ENCODE results near the gene HS1BP3.
A peak's percentile ranks its signal among the peaks of the same experiment; 100 is the strongest.

The HS1BP3 gene

DNA sequence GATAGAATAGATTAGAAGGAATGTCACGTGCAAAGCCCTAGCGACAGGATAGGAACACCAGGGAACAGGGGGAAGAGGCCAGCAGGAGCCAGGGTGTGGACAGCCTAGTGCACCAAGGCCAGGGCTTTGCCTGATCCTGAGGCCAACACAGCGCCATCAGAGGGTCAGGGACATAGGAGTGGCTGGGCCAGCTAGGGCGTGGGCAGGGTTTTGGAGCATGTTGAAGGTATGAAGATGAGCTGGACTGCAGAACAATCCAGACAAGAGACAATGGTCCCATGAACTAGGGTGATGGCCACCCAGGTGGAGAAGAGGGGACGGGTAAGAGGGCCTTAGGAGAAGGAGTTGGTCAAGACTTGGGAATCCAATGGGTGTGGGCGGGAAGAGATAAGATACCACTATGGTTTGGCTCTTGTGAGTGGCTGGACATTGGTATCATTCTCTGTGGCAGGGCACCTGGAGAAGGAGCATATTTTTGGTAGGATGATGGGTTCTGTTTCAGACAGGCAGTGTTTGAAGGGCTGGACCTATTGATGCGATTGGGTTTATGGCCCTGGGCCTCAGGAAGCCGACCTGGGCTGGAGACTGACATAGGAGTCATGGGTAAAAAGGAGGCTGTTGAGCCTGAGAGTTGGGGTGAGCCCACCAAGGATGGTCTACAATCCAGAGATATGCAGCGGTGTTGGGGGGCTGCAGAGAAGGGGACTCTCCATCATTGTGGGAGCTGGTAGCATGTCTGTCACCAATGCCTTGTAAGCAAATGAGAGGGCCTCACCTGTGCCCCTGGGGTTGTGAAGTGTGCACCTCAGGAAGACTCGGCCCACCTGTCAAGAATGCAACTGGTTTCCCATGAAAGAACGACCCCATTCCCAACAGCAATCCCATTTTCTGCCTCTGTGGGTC, 2.0 kb upstream of the HS1BP3 start:
- no peaks in the 10 kb centered on the region for H3K36me3 ChIP-seq (ENCODE audit: control insufficient read depth in 4 of 4, insufficient read depth in 4 of 4, low read length in 3 of 4)
- no peaks in the 10 kb centered on the region for H3K9me3 ChIP-seq (ENCODE audit: control extremely low read depth in 1 of 5, control insufficient read depth in 4 of 5, insufficient read depth in 2 of 5, low read depth in 1 of 5, low read length in 4 of 5)
- H3K4me1 ChIP-seq (ENCODE audit: control extremely low read depth in 1 of 4, control insufficient read depth in 4 of 4, insufficient read depth in 4 of 4, low read length in 3 of 4): peaks cover 2 to 29% (median 19%) of the 10 kb centered on the region in 4 experiments
- CTCF ChIA-PET: interaction anchor here (0.8 to 4.4 kb wide), 6 partner anchors 9 to 211 kb away, joined by 3 to 48 read pairs (median 3); partner anchors contain the start of gene RHOB
- H3K4me3 ChIP-seq (ENCODE audit: control insufficient read depth in 1 of 7, extremely low read depth in 1 of 7, insufficient read depth in 4 of 7, low read depth in 2 of 7, low read length in 6 of 7): no peak overlapping the region
- no peaks in the 10 kb centered on the region for H3K27me3 ChIP-seq (replicated peaks in 2 of 5; ENCODE audit: control insufficient read depth in 4 of 5, insufficient read depth in 5 of 5, low read length in 4 of 5)
- 99% methylated on average over 10 of the region's 11 CpGs for WGBS (ENCODE audit: insufficient coverage)
- DNase-seq: no peak
- POLR2A ChIA-PET: no interaction called here
- no peak overlapping the region for H3K27ac ChIP-seq (ENCODE audit: insufficient read depth in 1 of 2, low read depth in 1 of 2, low read length in 2 of 2, poor library complexity in 1 of 2, severe bottlenecking in 2 of 2)

- CTCF ChIA-PET: interaction anchor here (0.8 to 4.4 kb wide), 7 partner anchors 10 to 210 kb away, joined by 3 to 48 read pairs (median 4); partner anchors contain the start of gene RHOB
- Histone ChIP-seq H3K4me3 (ENCODE audit: control insufficient read depth in 1 of 7, extremely low read depth in 1 of 7, insufficient read depth in 4 of 7, low read depth in 2 of 7, low read length in 6 of 7) (no peak overlapping the region), H3K4me1 (ENCODE audit: control extremely low read depth in 1 of 4, control insufficient read depth in 4 of 4, insufficient read depth in 4 of 4, low read length in 3 of 4) (peaks cover 2 to 29% (median 19%) of the 10 kb centered on the region in 4 experiments), H3K9me3 (ENCODE audit: control extremely low read depth in 1 of 5, control insufficient read depth in 4 of 5, insufficient read depth in 2 of 5, low read depth in 1 of 5, low read length in 4 of 5) (no peaks in the 10 kb centered on the region), H3K27me3 (replicated peaks in 2 of 5; ENCODE audit: control insufficient read depth in 4 of 5, insufficient read depth in 5 of 5, low read length in 4 of 5) (no peaks in the 10 kb centered on the region), H3K27ac (ENCODE audit: insufficient read depth in 1 of 2, low read depth in 1 of 2, low read length in 2 of 2, poor library complexity in 1 of 2, severe bottlenecking in 2 of 2) (no peak overlapping the region), H3K36me3 (ENCODE audit: control insufficient read depth in 4 of 4, insufficient read depth in 4 of 4, low read length in 3 of 4) (no peaks in the 10 kb centered on the region)
- WGBS (ENCODE audit: insufficient coverage): 100% methylated on average over 5 of the region's 7 CpGs
- DNase-seq: no peak
- POLR2A ChIA-PET: no interaction called here
Observed at GRCh38 chr2:20652141-20652540, 1.2 kb upstream of the HS1BP3 start.

DNA sequence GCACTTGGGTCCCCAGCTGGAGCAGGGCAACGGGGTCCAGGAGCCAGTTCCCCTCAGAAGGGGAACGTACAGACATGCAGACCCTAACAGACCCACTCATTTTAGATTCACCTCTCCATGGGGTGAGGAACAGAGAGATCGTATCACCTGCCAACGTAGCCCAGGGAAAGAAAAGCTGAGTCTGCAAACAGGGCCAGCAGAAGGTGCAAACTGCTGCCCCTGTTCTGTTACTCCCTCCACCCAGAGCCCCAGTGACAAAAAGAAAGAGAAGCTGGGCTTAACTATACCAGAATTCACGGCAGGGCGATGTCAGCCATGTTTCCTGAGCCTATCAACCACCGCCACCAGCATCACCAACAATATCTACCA, 817 bp upstream of the HS1BP3 start:
- CTCF ChIA-PET: interaction anchor here (0.6 to 4.4 kb wide), 15 partner anchors 10 to 333 kb away, joined by 3 to 48 read pairs (median 4); partner anchors contain the start of genes GDF7 and RHOB
- Histone ChIP-seq H3K27ac (ENCODE audit: insufficient read depth in 1 of 2, low read depth in 1 of 2, low read length in 2 of 2, poor library complexity in 1 of 2, severe bottlenecking in 2 of 2) (peak overlapping the region in 1 of 2 experiments; percentile 88), H3K9me3 (ENCODE audit: control extremely low read depth in 1 of 5, control insufficient read depth in 4 of 5, insufficient read depth in 2 of 5, low read depth in 1 of 5, low read length in 4 of 5) (no peaks in the 10 kb centered on the region), H3K27me3 (replicated peaks in 2 of 5; ENCODE audit: control insufficient read depth in 4 of 5, insufficient read depth in 5 of 5, low read length in 4 of 5) (no peaks in the 10 kb centered on the region), H3K36me3 (ENCODE audit: control insufficient read depth in 4 of 4, insufficient read depth in 4 of 4, low read length in 3 of 4) (peaks cover 0 to 1% (median 0%) of the 10 kb centered on the region in 4 experiments), H3K4me3 (ENCODE audit: control insufficient read depth in 1 of 7, extremely low read depth in 1 of 7, insufficient read depth in 4 of 7, low read depth in 2 of 7, low read length in 6 of 7) (peak overlapping the region; percentile 74 to 89 (median 81)), H3K4me1 (ENCODE audit: control extremely low read depth in 1 of 4, control insufficient read depth in 4 of 4, insufficient read depth in 4 of 4, low read length in 3 of 4) (peaks cover 2 to 29% (median 19%) of the 10 kb centered on the region in 4 experiments)
- POLR2A ChIA-PET: interaction anchor here (0.7 to 0.8 kb wide), 2 partner anchors 325 to 600 kb away, joined by 4 read pairs; no protein-coding TSS in a partner anchor
- DNase-seq: no peak
- no CpG with 5 or more reads among the region's 7 CpGs for WGBS (ENCODE audit: insufficient coverage)

DNA sequence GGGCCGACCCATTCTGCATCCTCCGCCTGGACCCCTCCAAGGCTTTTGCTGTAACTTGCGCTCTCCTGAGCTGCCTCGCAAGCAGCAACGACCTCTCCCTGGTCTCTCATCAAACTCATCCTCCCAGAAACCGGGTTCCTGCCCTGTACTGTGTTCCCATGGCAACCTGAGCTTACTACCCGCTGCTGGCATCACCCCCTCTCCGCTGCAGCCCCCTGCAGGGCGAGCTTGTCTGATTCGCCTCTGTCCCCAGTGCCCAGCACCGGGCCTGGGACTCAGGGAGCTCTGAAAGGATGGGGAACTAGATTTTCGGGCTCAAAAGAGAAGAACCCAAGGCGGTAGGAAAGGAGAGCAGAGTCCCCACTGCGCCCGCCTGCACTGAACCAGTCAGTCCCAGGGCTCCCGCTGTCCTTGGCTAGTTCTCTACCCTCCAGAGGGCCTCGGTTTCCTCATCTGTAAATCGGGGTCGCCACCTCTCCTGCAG, 463 bp downstream of the HS1BP3 start:
- Histone ChIP-seq H3K27me3 (replicated peaks in 2 of 5; ENCODE audit: control insufficient read depth in 4 of 5, insufficient read depth in 5 of 5, low read length in 4 of 5) (no peaks in the 10 kb centered on the region), H3K36me3 (ENCODE audit: control insufficient read depth in 4 of 4, insufficient read depth in 4 of 4, low read length in 3 of 4) (peaks cover 0 to 13% (median 1%) of the 10 kb centered on the region in 4 experiments), H3K4me1 (ENCODE audit: control extremely low read depth in 1 of 4, control insufficient read depth in 4 of 4, insufficient read depth in 4 of 4, low read length in 3 of 4) (peaks cover 2 to 29% (median 19%) of the 10 kb centered on the region in 4 experiments), H3K9me3 (ENCODE audit: control extremely low read depth in 1 of 5, control insufficient read depth in 4 of 5, insufficient read depth in 2 of 5, low read depth in 1 of 5, low read length in 4 of 5) (no peaks in the 10 kb centered on the region), H3K4me3 (ENCODE audit: control insufficient read depth in 1 of 7, extremely low read depth in 1 of 7, insufficient read depth in 4 of 7, low read depth in 2 of 7, low read length in 6 of 7) (peak overlapping the region; percentile 74 to 89 (median 81)), H3K27ac (ENCODE audit: insufficient read depth in 1 of 2, low read depth in 1 of 2, low read length in 2 of 2, poor library complexity in 1 of 2, severe bottlenecking in 2 of 2) (peak overlapping the region in 1 of 2 experiments; percentile 72)
- 11% methylated on average over 17 of the region's 19 CpGs for WGBS (ENCODE audit: insufficient coverage)
- POLR2A ChIA-PET: interaction anchor here (1.9 kb wide), 1 partner anchor 204 kb away, joined by 8 read pairs; the partner anchor contains the start of gene RHOB
- CTCF ChIA-PET: interaction anchor here (0.9 to 4.4 kb wide), 9 partner anchors 9 to 292 kb away, joined by 3 to 48 read pairs (median 4); no protein-coding TSS in a partner anchor
- peak; percentile 34 to 69 (median 55) for DNase-seq

DNA sequence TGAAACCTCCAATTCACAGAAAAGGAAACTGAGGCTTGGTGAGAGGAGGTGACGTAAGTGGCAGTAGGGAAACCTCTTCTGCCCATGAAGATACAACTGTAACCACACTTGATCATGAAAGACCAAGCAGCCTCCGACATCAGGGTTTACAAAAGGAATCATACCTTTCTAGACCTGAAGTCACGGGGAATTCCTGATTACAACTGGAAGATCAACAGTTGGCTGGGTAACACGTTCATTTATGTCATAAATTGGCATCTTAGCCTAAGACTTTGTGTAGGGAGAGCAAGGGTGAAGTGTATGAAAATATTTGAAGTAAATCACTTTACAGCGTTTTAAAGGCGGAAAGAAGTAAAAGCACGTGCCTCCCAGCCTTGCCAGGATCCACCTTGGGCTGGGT, 922 bp downstream of the HS1BP3 start:
- DNase-seq: no peak
- CTCF ChIA-PET: interaction anchor here (0.9 to 4.4 kb wide), 8 partner anchors 9 to 291 kb away, joined by 3 to 48 read pairs (median 4); no protein-coding TSS in a partner anchor
- POLR2A ChIA-PET: interaction anchor here (1.9 kb wide), 1 partner anchor 203 kb away, joined by 8 read pairs; the partner anchor contains the start of gene RHOB
- no peaks in the 10 kb centered on the region for H3K9me3 ChIP-seq (ENCODE audit: control extremely low read depth in 1 of 5, control insufficient read depth in 4 of 5, insufficient read depth in 2 of 5, low read depth in 1 of 5, low read length in 4 of 5)
- 87% methylated on average over 6 of the region's 7 CpGs for WGBS (ENCODE audit: insufficient coverage)
- peak overlapping the region in 1 of 2 experiments; percentile 72 for H3K27ac ChIP-seq (ENCODE audit: insufficient read depth in 1 of 2, low read depth in 1 of 2, low read length in 2 of 2, poor library complexity in 1 of 2, severe bottlenecking in 2 of 2)
- H3K27me3 ChIP-seq (replicated peaks in 2 of 5; ENCODE audit: control insufficient read depth in 4 of 5, insufficient read depth in 5 of 5, low read length in 4 of 5): no peaks in the 10 kb centered on the region
- H3K4me3 ChIP-seq (ENCODE audit: control insufficient read depth in 1 of 7, extremely low read depth in 1 of 7, insufficient read depth in 4 of 7, low read depth in 2 of 7, low read length in 6 of 7): peak overlapping the region in 6 of 7 experiments; percentile 76 to 89 (median 82)
- H3K4me1 ChIP-seq (ENCODE audit: control extremely low read depth in 1 of 4, control insufficient read depth in 4 of 4, insufficient read depth in 4 of 4, low read length in 3 of 4): peaks cover 2 to 29% (median 19%) of the 10 kb centered on the region in 4 experiments
- peaks cover 0 to 17% (median 4%) of the 10 kb centered on the region in 4 experiments for H3K36me3 ChIP-seq (ENCODE audit: control insufficient read depth in 4 of 4, insufficient read depth in 4 of 4, low read length in 3 of 4)

GRCh38 chr2:20649576-20649975, 1.3 kb downstream of the HS1BP3 start:
- CTCF ChIA-PET: interaction anchor here (0.6 to 4.4 kb wide), 4 partner anchors 8 to 240 kb away, joined by 3 to 26 read pairs (median 8); no protein-coding TSS in a partner anchor
- Histone ChIP-seq H3K4me1 (ENCODE audit: control extremely low read depth in 1 of 4, control insufficient read depth in 4 of 4, insufficient read depth in 4 of 4, low read length in 3 of 4) (peaks cover 2 to 28% (median 18%) of the 10 kb centered on the region in 4 experiments), H3K4me3 (ENCODE audit: control insufficient read depth in 1 of 7, extremely low read depth in 1 of 7, insufficient read depth in 4 of 7, low read depth in 2 of 7, low read length in 6 of 7) (peak overlapping the region in 1 of 7 experiments; percentile 85), H3K27ac (ENCODE audit: insufficient read depth in 1 of 2, low read depth in 1 of 2, low read length in 2 of 2, poor library complexity in 1 of 2, severe bottlenecking in 2 of 2) (no peak overlapping the region), H3K36me3 (ENCODE audit: control insufficient read depth in 4 of 4, insufficient read depth in 4 of 4, low read length in 3 of 4) (peaks cover 0 to 20% (median 5%) of the 10 kb centered on the region in 4 experiments), H3K27me3 (replicated peaks in 2 of 5; ENCODE audit: control insufficient read depth in 4 of 5, insufficient read depth in 5 of 5, low read length in 4 of 5) (no peaks in the 10 kb centered on the region), H3K9me3 (ENCODE audit: control extremely low read depth in 1 of 5, control insufficient read depth in 4 of 5, insufficient read depth in 2 of 5, low read depth in 1 of 5, low read length in 4 of 5) (no peaks in the 10 kb centered on the region)
- WGBS (ENCODE audit: insufficient coverage): 98% methylated on average over 10 of the region's 11 CpGs
- DNase-seq: no peak
- POLR2A ChIA-PET: interaction anchor here (1.9 kb wide), 1 partner anchor 203 kb away, joined by 8 read pairs; the partner anchor contains the start of gene RHOB

Data from common myeloid progenitor, CD34-positive (primary cell).